Hypothalamus (tissue), 51 donors: ENCODE data around the gene KRTAP19-1.

ENCODE experiments used
- DNase-seq, 51 donors: peaks; one replicate each; lab custom pipeline; 2025; lab: John Stamatoyannopoulos, UW

The KRTAP19-1 gene

GRCh38 chr21:30430170-30430655 lies 50.0 kb downstream of the KRTAP19-1 start, which contains the start of gene KRTAP13-4:
KRTAP13-4 (plus strand) TSS chr21:30430220; CDS start chr21:30430276, 56 bp downstream.
- no peak for DNase-seq
